Measurements from ENCODE around the gene MCM3AP. TPM values are rescaled to one million over a fixed set of nuclear protein-coding genes. Genes with fewer than 3 reads are reported as not detected.

The MCM3AP gene
- total RNA-seq, 2 experiments from 2014 or later = 94.3 to 96.5 TPM

- Mint-ChIP-seq H3K27me3 (no peaks in the 10 kb centered on the region), H3K36me3 (ENCODE audit: low read depth) (peaks cover 76% of the 10 kb centered on the region), H3K27ac (no peak overlapping the region), H3K4me1 (ENCODE audit: low read depth) (no peaks in the 10 kb centered on the region), H3K9me3 (no peaks in the 10 kb centered on the region), H3K4me3 (no peak overlapping the region)
- no peak for ATAC-seq (ENCODE audit: poor library complexity)
- ChIA-PET CTCF (no interaction called here), POLR2A (no interaction called here)
- no peaks in the 10 kb centered on the region for H3K9me3 ChIP-seq (ENCODE audit: control insufficient read depth in 1 of 2, insufficient read depth in 1 of 2, low read length in 2 of 2)
- TF ChIP-seq CTCF (IDR thresholded peaks at IDR 0.05) = no peak
- no peak overlapping the region for H3K4me3 ChIP-seq (ENCODE audit: low read length)
- H3K27me3 ChIP-seq (ENCODE audit: control insufficient read depth in 1 of 2, insufficient read depth in 2 of 2, low read length in 2 of 2) = no peaks in the 10 kb centered on the region
- intact Hi-C loops (cut with DNase I, micrococcal nuclease) = no loop called here
- DNase-seq = no peak
- H3K36me3 ChIP-seq (ENCODE audit: insufficient read depth, low read length) = peaks cover 83% of the 10 kb centered on the region
- peaks cover 4% of the 10 kb centered on the region for H3K4me1 ChIP-seq (ENCODE audit: insufficient read depth, low read length)
- no peak overlapping the region for H3K27ac ChIP-seq (ENCODE audit: low read depth in 1 of 2, low read length in 2 of 2)
These were observed 19.5 kb downstream of the MCM3AP start for GRCh38 chr21:46265736-46266525.

GRCh38 chr21:46264690-46265144, 20.7 kb downstream of the MCM3AP start:
- Histone ChIP-seq H3K4me1 (ENCODE audit: insufficient read depth, low read length) (peaks cover 4% of the 10 kb centered on the region), H3K27me3 (ENCODE audit: control insufficient read depth in 1 of 2, insufficient read depth in 2 of 2, low read length in 2 of 2) (no peaks in the 10 kb centered on the region), H3K36me3 (ENCODE audit: insufficient read depth, low read length) (peaks cover 83% of the 10 kb centered on the region), H3K27ac (ENCODE audit: low read depth in 1 of 2, low read length in 2 of 2) (no peak overlapping the region), H3K4me3 (ENCODE audit: low read length) (no peak overlapping the region), H3K9me3 (ENCODE audit: control insufficient read depth in 1 of 2, insufficient read depth in 1 of 2, low read length in 2 of 2) (no peaks in the 10 kb centered on the region)
- no peak for DNase-seq
- Mint-ChIP-seq H3K27ac (no peak overlapping the region), H3K36me3 (ENCODE audit: low read depth) (peaks cover 73% of the 10 kb centered on the region), H3K4me1 (ENCODE audit: low read depth) (no peaks in the 10 kb centered on the region), H3K27me3 (no peaks in the 10 kb centered on the region), H3K4me3 (no peak overlapping the region), H3K9me3 (no peaks in the 10 kb centered on the region)
- TF ChIP-seq CTCF (IDR thresholded peaks at IDR 0.05) = no peak
- ChIA-PET POLR2A (no interaction called here), CTCF (no interaction called here)
- intact Hi-C loops (cut with DNase I, micrococcal nuclease) = no loop called here
- no peak for ATAC-seq (ENCODE audit: poor library complexity)

- Histone ChIP-seq H3K36me3 (ENCODE audit: insufficient read depth, low read length) (peaks cover 80% of the 10 kb centered on the region), H3K4me3 (ENCODE audit: low read length) (no peak overlapping the region), H3K27ac (ENCODE audit: low read depth in 1 of 2, low read length in 2 of 2) (no peak overlapping the region), H3K27me3 (ENCODE audit: control insufficient read depth in 1 of 2, insufficient read depth in 2 of 2, low read length in 2 of 2) (no peaks in the 10 kb centered on the region), H3K9me3 (ENCODE audit: control insufficient read depth in 1 of 2, insufficient read depth in 1 of 2, low read length in 2 of 2) (no peaks in the 10 kb centered on the region), H3K4me1 (ENCODE audit: insufficient read depth, low read length) (peaks cover 4% of the 10 kb centered on the region)
- TF ChIP-seq CTCF (IDR thresholded peaks at IDR 0.05) = no peak
- intact Hi-C loops (cut with DNase I, micrococcal nuclease) = no loop called here
- ChIA-PET POLR2A (no interaction called here), CTCF (no interaction called here)
- H3K4me3 Mint-ChIP-seq = no peak overlapping the region
- no peaks in the 10 kb centered on the region for H3K9me3 Mint-ChIP-seq
- no peaks in the 10 kb centered on the region for H3K4me1 Mint-ChIP-seq (ENCODE audit: low read depth)
- no peak overlapping the region for H3K27ac Mint-ChIP-seq
- ATAC-seq (ENCODE audit: poor library complexity) = no peak
- DNase-seq = no peak
- H3K36me3 Mint-ChIP-seq (ENCODE audit: low read depth) = peaks cover 73% of the 10 kb centered on the region
- H3K27me3 Mint-ChIP-seq = no peaks in the 10 kb centered on the region
These were observed 21.2 kb downstream of the MCM3AP start for GRCh38 chr21:46264046-46264689.

Data from CD4-positive, alpha-beta T cell (primary cell).